ENCODE results near the gene SUN5. TPM values are rescaled to one million over a fixed set of nuclear protein-coding genes. Genes with fewer than 3 reads are reported as not detected.

The SUN5 gene
- polyA plus RNA-seq, 4 donors, result not detected

- no peak for DNase-seq (ENCODE audit: low read depth in 4 of 4, low spot score in 3 of 4)
These were observed 11.7 kb upstream of the SUN5 start for GRCh38 chr20:33015700-33016580.

DNA sequence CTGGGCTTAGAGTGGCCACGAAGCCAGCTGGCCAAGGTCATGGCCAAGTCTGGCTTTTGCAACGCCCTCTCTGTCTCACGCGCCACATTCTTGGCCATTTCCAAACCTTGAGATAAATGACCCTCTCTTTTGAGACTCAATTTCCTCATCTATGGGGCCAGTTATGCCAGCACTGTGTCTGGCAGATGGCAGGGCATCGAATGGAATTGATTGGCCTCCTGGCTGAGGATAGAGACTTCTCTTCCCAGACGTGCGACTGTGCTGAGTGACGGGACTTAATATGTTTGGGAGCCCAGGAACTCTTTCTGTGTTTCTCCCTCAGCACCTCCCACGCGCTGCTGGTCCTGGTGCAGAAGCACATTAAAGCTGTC, 10.9 kb upstream of the SUN5 start:
- DNase-seq (ENCODE audit: low read depth in 4 of 4, low spot score in 3 of 4), result no peak

DNA sequence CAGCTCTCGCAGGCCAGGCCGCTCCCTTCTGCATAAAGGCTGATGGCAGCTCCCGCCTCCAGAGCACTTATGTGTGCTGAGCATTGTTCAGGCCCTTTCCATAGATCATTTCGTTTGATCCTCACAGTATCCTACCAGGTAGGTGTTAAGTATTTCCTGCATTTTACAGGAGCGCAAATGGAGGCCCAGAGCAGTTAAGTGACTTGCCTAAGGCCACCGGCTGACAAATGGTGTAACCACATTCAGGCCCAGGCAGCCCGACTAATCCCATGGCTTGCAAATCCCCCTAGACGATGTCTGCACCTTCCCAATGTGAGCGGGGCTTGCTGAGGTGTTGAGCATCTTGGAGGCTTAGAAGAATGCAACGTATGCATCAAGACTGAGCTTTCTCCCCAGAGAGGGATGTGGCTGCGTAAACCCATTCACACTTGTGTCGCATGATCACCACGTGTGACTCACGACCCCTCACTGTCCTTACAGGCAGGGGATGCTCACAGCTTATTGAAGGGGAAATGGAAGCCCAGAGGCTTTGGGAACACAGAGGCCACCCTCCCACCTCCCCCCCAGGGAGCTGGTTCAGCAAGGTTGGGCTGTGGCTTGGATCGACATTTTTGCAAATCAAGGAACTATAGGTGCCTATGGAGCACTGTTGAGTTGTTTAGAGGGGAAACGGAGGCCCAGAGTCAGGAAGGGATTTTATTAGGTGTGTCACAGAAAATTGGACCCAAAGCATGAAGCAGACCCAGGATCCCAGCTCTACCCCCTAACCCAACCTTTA, 10.3 kb upstream of the SUN5 start:
- DNase-seq (ENCODE audit: low read depth in 4 of 4, low spot score in 3 of 4), result no peak

- no peak for DNase-seq (ENCODE audit: low read depth in 4 of 4, low spot score in 3 of 4)
These were observed 9.6 kb upstream of the SUN5 start for GRCh38 chr20:33013701-33014326.

DNA sequence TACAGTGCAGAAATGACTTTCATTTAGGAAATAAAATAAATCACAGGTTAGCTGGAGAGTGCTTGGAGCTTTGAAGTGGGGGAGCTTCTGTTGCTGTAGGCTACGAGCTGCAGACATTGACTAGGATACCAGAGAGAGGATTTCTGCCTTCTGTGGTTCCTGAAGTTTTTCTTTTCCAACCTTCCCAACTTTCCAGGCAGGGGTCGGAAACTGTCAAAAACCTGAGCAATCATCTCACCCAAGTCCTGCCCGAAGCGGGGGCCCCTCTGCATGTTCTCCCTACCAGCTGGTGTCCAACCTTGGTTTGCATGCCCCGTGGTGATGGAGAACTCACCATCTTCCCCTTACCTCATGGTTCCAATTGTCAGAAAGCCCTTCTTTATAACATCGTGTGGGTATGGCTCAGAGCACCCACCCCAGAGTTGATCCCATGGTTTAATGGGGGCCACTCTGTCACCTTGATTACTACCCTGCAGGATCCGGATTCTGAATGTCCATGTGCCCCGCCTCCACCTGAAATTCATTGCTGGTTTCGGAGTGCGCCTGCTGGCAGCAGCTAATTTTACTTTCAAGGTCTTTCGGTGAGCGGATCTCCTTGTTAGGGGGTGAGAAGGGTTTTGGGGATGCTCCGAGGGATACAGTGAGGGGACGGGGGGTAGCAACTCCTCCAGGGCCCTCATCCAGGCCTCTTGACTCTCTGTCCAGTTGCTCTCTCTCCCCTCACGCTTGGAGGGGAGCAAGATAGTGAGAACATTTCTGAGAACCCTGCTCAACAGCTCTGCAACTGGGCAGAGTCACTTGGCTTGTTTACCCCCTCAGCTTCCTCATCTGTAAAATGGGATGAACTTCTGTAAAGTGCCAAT, 8.3 kb upstream of the SUN5 start:
- no peak for DNase-seq (ENCODE audit: low read depth in 4 of 4, low spot score in 3 of 4)

- DNase-seq (ENCODE audit: low read depth in 4 of 4, low spot score in 3 of 4), result no peak
These were observed 6.6 kb upstream of the SUN5 start for GRCh38 chr20:33010674-33011449.

- DNase-seq (ENCODE audit: low read depth in 4 of 4, low spot score in 3 of 4), result no peak
These were observed 5.9 kb upstream of the SUN5 start for GRCh38 chr20:33010133-33010504.

- peak in 2 of 4 donors; percentile 5 to 10 for DNase-seq (ENCODE audit: low read depth in 4 of 4, low spot score in 3 of 4)
These were observed 5.2 kb upstream of the SUN5 start for GRCh38 chr20:33009214-33010132.

- no peak for DNase-seq (ENCODE audit: low read depth in 4 of 4, low spot score in 3 of 4)
These were observed 4.3 kb upstream of the SUN5 start for GRCh38 chr20:33008336-33009213.

GRCh38 chr20:33007376-33008335, 3.4 kb upstream of the SUN5 start, which contains the start of gene BPIFB2:
Gene BPIFB2 (plus strand): TSS chr20:33007704. CDS start chr20:33008575, 871 bp downstream.
- DNase-seq (ENCODE audit: low read depth in 4 of 4, low spot score in 3 of 4), result no peak

GRCh38 chr20:33006776-33007375, 2.6 kb upstream of the SUN5 start:
- no peak for DNase-seq (ENCODE audit: low read depth in 4 of 4, low spot score in 3 of 4)

DNA sequence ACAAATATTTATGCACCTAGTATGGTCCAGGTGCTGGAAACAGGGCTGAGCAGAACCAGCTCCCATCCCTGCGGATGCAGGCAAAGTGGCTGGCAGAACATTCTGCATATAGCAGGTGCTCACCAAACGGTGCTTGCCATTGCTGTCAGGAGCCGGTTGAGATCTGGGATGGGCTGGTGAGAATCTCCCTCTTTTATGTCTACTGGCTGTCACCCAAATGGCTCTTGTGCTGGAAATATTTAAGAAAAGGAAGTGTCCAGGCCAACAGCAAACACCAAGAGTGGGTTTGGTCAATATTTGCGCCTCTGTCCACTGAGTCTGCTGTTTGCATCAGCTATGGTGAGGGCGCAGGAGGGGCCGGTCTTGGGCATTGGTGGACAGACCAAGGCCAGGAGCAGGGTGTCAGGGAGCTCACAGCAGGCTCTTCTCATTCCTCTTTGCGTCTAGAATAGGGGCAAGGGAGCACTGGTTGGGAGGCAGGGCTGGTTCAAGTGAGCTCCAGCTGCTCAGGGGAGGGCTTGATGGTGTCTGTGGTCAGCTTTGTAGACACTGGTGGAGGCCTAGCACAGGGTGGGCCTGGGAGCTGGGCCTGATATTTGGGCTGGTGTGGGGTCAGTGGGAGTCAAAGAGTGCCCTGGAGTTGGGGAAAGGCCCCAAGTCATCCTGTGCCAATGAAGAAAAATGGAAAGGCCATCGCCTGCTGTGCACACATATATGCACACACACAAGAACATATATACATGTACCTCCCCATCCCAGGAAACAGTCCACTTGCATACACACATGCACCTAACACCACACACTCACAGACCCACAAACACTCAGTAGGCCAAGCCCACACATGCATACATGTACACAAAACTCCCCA, 1.9 kb upstream of the SUN5 start:
- no peak for DNase-seq (ENCODE audit: low read depth in 4 of 4, low spot score in 3 of 4)

DNA sequence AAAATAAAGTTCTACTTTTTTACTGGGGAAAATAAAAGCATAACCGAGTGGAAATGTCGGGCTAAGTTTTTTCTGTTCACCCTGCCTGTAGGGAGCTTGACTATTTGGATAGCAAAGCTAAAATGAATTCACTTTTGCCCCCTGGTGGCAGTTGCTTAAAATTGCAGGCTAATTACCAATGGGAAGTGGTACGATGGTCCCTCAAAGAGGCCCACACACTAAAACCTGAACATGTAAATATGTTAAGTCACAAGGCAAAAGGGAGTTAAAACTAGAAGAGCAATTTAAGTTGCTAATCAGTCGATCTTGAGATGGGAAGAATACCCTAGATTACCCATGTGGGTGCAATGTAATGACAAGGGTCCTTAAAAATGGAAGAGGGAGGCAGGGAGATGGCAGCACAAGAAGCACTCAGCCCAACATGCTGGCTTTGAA, 916 bp upstream of the SUN5 start:
- no peak for DNase-seq (ENCODE audit: low read depth in 4 of 4, low spot score in 3 of 4)

- DNase-seq (ENCODE audit: low read depth in 4 of 4, low spot score in 3 of 4), result no peak
These were observed 2.0 kb downstream of the SUN5 start for GRCh38 chr20:33002087-33002808.

Data from right renal pelvis (tissue), 4 donors.